GM04504 (cell line): ENCODE measurements around the gene TMEM212.
"Not testable (repeated sequence)": the region's sequence is repeated elsewhere in the genome, so short reads cannot be mapped to it uniquely, and the experiment has no call there.

Experiments
- DNase-seq: peaks from one replicate; pipeline ENCODE4 v3.0.0-alpha.2; 2012; ENCODE audit warnings: low read depth

Gene TMEM212

DNA sequence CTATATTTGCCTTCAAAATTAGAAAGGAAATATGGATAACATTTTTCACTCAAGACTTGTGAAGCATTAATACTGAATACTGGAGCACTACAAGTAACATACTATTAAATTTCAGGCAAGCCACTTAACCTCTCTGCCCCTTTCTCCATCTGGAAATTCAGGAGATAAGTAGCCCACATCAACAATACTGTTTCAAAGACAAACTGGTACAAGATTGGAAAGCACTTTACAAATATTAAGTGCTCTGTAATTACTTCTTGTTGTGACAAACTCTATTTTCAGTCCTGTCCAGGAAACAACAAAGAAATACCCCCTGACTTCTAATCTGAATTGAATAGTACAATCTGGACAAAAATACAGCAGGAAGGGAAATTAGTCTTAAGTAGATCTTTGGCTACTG, 49.3 kb downstream of the TMEM212 start:
- no peak for DNase-seq

DNA sequence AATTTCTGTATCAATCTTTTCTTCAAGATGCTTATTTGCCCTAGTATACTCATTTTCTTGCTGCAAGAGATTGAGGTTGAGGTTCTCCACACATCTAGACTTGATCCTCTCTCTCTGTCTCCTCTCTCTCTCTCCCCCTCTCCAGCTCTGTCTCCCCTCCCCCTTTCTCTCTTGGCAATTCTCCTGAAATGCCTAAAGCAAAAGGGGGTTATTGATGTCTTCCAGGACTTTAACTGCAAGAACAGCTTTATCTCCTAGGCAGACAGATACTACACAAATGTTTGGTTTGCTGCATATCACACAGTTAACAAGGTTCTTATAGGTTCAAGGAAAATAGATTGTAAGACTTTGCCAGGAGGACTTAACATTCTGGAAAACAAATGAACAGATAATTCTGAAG, 52.1 kb downstream of the TMEM212 start:
- DNase-seq: no peak

DNA sequence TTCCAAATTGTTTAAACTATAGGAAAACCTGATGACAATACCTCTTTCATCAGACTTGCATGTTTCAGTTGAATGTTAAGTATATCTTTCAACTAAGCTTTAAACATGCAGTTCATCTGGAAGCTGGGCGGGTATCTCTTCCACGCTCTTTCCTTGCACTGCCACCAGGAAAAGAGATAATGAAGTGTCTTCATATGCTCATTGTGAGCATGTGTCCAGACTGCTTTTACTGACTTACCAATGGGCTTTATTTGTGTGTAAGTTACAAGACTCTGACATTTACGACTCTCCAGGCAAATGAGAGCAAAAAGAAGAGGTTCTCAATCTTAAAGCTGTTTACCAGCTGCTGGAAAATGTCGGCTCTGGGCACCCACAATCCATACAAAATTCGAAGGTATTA, 52.8 kb downstream of the TMEM212 start:
- no peak for DNase-seq

- DNase-seq: no peak
Measured at GRCh38 chr3:171896316-171896715, 53.2 kb downstream of the TMEM212 start.

- no peak for DNase-seq
Measured at GRCh38 chr3:171898192-171898591, 55.0 kb downstream of the TMEM212 start.

DNA sequence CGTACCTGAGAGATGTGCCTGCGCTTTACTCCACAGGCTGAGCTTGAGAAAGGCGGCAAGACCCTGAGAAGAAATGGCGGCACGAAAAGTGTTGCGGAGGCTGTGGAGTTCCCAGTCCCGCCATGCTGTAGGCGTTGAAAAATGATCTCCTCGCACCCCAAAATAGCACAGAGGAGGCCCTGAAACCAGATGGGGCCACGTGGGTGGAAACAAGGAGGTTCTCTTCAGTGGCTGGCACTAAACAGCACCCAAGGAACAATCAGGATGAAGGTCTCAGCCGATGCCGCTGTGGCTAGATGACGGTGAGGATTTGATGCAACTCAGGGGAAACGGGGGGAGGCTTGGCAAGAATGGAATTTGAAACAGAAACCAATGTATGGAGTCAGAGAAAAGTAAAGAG, 57.3 kb downstream of the TMEM212 start:
- DNase-seq: no peak

GRCh38 chr3:171901615-171902312, 58.6 kb downstream of the TMEM212 start:
- DNase-seq: no peak

- DNase-seq: no peak
Measured at GRCh38 chr3:171904829-171905228, 61.7 kb downstream of the TMEM212 start.

GRCh38 chr3:171906503-171906902, 63.4 kb downstream of the TMEM212 start:
- DNase-seq: not testable (repeated sequence)

GRCh38 chr3:171906951-171907676, 64.0 kb downstream of the TMEM212 start:
- no peak for DNase-seq

DNA sequence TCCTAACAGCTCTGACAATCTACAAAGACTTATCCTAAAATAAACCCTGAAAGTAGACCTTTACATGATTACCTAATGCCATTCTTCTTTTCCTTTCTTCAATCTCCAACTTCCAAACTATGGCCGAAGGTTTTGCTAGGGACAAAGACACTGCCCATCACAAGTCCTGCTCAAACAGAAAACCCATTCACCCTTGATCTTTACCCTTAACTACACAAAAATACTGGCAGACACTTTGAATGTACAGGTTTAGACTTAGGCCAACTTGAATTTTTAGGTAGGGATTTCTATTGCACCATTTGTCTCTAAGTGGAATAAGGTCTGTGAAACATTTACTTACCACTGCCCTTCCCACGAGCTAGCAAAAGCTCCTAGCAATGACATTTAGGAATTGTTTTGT, 64.6 kb downstream of the TMEM212 start:
- DNase-seq: no peak

GRCh38 chr3:171908731-171909130, 65.6 kb downstream of the TMEM212 start:
- DNase-seq: no peak
